GM19043 (cell line): Measurements from ENCODE around the gene MMD2.

ENCODE experiments used
- ATAC-seq: cut with Tn5 transposase; IDR thresholded peaks from one replicate; pipeline ENCODE4 v1.9.1; 2021; ENCODE audit warnings: low read depth; ENCODE audit not compliant: unreplicated experiment

Gene MMD2

GRCh38 chr7:4873071-4873944 is 85.7 kb downstream of the MMD2 start:
- ATAC-seq = no peak

- ATAC-seq = no peak
Measured at GRCh38 chr7:4871930-4872675, 86.9 kb downstream of the MMD2 start.

- no peak for ATAC-seq
Measured at GRCh38 chr7:4871056-4871680, 87.8 kb downstream of the MMD2 start.

GRCh38 chr7:4868493-4868892 is 90.5 kb downstream of the MMD2 start:
- ATAC-seq = no peak

- ATAC-seq = no peak
Measured at GRCh38 chr7:4866528-4867496, 92.2 kb downstream of the MMD2 start.

- ATAC-seq = no peak
Measured at GRCh38 chr7:4862156-4862555, 96.8 kb downstream of the MMD2 start.

- ATAC-seq = no peak
Measured at GRCh38 chr7:4861673-4862072, 97.3 kb downstream of the MMD2 start, which contains the start of gene PAPOLB. Gene PAPOLB, minus strand, starts transcription at chr7:4862030. Its CDS starts 220 bp downstream, at chr7:4861810.

GRCh38 chr7:4861227-4861626 is 97.8 kb downstream of the MMD2 start:
- no peak for ATAC-seq

- ATAC-seq = no peak
Measured at GRCh38 chr7:4857189-4857588, 101.8 kb downstream of the MMD2 start.

- ATAC-seq = no peak
Measured at GRCh38 chr7:4856336-4857057, 102.5 kb downstream of the MMD2 start.
